ENCODE results near the gene OR51B6. TPM values are rescaled to one million over a fixed set of nuclear protein-coding genes. Genes with fewer than 3 reads are reported as not detected.

The OR51B6 gene, protein sequence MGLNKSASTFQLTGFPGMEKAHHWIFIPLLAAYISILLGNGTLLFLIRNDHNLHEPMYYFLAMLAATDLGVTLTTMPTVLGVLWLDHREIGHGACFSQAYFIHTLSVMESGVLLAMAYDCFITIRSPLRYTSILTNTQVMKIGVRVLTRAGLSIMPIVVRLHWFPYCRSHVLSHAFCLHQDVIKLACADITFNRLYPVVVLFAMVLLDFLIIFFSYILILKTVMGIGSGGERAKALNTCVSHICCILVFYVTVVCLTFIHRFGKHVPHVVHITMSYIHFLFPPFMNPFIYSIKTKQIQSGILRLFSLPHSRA
- total RNA-seq = under 1 TPM in 1 of 2 donors, not detected in 1; 0.29 TPM
- polyA plus RNA-seq (2013, experiment 1 of 2) = not detected
- not detected for polyA plus RNA-seq (2013, experiment 2 of 2)
- long read RNA-seq, experiment 1 = 0 reads
- long read RNA-seq, experiment 2 = 0 reads
- long read RNA-seq, experiment 3 = 0 reads
- long read RNA-seq, experiment 4 = 0 reads

DNA sequence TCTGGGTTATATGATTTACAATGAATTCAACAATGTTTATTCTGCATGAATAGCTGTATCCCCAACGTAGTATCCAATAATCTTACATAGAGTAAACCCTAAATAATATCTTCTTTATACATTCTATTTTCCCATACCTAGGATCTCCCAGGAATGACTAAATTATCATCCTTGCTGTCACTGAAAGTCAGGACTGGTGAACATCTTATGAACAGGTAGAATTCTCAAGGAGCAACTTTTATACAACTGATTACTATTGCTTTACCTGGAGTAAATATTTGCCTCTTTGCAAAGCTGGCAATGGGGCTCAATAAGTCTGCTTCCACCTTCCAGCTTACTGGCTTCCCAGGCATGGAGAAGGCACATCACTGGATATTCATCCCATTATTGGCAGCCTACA is at the start of gene OR51B6:
OR51B6 (plus strand) TSS at position 301 of the 400 bp plus-strand sequence; CDS start at position 301, 0 bp downstream.
- Histone ChIP-seq H3K9me3 (ENCODE audit: control insufficient read depth, low read length) (no peaks in the 10 kb centered on the region), H3K9ac (ENCODE audit: extremely low read depth, low read length, poor library complexity, severe bottlenecking) (no peak within 1 kb of the TSS), H3K4me3 (ENCODE audit: low read length) (no peak within 1 kb of the TSS), H3K4me1 (ENCODE audit: control insufficient read depth, insufficient read depth, low read length) (no peaks in the 10 kb centered on the region), H3K27me3 (ENCODE audit: control insufficient read depth, insufficient read depth, low read length, poor library complexity, severe bottlenecking) (no peaks in the 10 kb centered on the region), H3K36me3 (ENCODE audit: control insufficient read depth, insufficient read depth, low read length) (no peaks in the 10 kb centered on the region), H3K27ac (ENCODE audit: low read depth, low read length) (no peak within 1 kb of the TSS)
- peaks cover 11% of the 10 kb centered on the region for H3K4me1 Mint-ChIP-seq
- TF ChIP-seq, protein P1, sequence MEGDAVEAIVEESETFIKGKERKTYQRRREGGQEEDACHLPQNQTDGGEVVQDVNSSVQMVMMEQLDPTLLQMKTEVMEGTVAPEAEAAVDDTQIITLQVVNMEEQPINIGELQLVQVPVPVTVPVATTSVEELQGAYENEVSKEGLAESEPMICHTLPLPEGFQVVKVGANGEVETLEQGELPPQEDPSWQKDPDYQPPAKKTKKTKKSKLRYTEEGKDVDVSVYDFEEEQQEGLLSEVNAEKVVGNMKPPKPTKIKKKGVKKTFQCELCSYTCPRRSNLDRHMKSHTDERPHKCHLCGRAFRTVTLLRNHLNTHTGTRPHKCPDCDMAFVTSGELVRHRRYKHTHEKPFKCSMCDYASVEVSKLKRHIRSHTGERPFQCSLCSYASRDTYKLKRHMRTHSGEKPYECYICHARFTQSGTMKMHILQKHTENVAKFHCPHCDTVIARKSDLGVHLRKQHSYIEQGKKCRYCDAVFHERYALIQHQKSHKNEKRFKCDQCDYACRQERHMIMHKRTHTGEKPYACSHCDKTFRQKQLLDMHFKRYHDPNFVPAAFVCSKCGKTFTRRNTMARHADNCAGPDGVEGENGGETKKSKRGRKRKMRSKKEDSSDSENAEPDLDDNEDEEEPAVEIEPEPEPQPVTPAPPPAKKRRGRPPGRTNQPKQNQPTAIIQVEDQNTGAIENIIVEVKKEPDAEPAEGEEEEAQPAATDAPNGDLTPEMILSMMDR (conservative IDR thresholded peaks at IDR 0.05) = no peak
- H3K4me3 Mint-ChIP-seq = no peak within 1 kb of the TSS
- no peak for DNase-seq
- no peaks in the 10 kb centered on the region for H3K27me3 Mint-ChIP-seq (ENCODE audit: insufficient read depth)
- no peaks in the 10 kb centered on the region for H3K36me3 Mint-ChIP-seq (ENCODE audit: low read depth)
- 91% methylated on average over 1 of the region's 1 CpG; no CpG with 5 or more reads in 1 of the 2 experiments for WGBS, 2 experiments (ENCODE audit: insufficient coverage in 1 of 2, insufficient read length in 1 of 2)
- H3K27ac Mint-ChIP-seq = no peak within 1 kb of the TSS
- H3K9me3 Mint-ChIP-seq = no peaks in the 10 kb centered on the region

DNA sequence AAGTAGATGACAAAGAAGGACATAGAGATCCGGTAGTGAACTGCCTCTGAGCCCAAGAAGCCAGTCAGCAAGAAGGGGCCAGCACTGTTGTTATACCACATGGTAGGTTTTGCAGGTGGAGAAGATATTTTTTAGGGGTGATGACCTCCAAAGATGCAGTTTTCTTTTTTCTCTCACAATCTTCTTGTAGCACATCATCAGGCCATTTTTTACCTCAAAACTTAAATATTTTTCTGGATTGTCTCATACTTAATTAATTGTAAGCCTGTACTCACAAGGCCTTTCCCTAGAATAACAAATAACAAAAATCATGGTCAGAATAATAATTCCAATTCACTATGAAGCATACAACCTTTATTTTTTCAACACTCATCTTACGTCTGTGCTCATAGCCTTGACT is 49.5 kb upstream of the OR51B6 start, which contains the start of gene OR51B4:
OR51B4 (minus strand) TSS at position 101 of the 400 bp plus-strand sequence; CDS start at position 101, 0 bp downstream.
- H3K4me1 ChIP-seq (ENCODE audit: control insufficient read depth, insufficient read depth, low read length) = no peaks in the 10 kb centered on the region
- H3K36me3 ChIP-seq (ENCODE audit: control insufficient read depth, insufficient read depth, low read length) = no peaks in the 10 kb centered on the region
- Mint-ChIP-seq H3K9me3 (no peaks in the 10 kb centered on the region), H3K27me3 (ENCODE audit: insufficient read depth) (no peaks in the 10 kb centered on the region), H3K4me3 (no peak within 1 kb of the TSS), H3K27ac (no peak within 1 kb of the TSS), H3K36me3 (ENCODE audit: low read depth) (no peaks in the 10 kb centered on the region), H3K4me1 (peaks cover 11% of the 10 kb centered on the region)
- H3K9ac ChIP-seq (ENCODE audit: extremely low read depth, low read length, poor library complexity, severe bottlenecking) = no peak within 1 kb of the TSS
- no peak for DNase-seq
- H3K27ac ChIP-seq (ENCODE audit: low read depth, low read length) = no peak within 1 kb of the TSS
- no peaks in the 10 kb centered on the region for H3K27me3 ChIP-seq (ENCODE audit: control insufficient read depth, insufficient read depth, low read length, poor library complexity, severe bottlenecking)
- TF ChIP-seq, protein P1 (conservative IDR thresholded peaks at IDR 0.05) = no peak
- no peaks in the 10 kb centered on the region for H3K9me3 ChIP-seq (ENCODE audit: control insufficient read depth, low read length)
- no peak within 1 kb of the TSS for H3K4me3 ChIP-seq (ENCODE audit: low read length)
- WGBS, 2 experiments (ENCODE audit: insufficient coverage in 1 of 2, insufficient read length in 1 of 2) = 93 to 98% methylated on average over 2 of the region's 2 CpGs

DNA sequence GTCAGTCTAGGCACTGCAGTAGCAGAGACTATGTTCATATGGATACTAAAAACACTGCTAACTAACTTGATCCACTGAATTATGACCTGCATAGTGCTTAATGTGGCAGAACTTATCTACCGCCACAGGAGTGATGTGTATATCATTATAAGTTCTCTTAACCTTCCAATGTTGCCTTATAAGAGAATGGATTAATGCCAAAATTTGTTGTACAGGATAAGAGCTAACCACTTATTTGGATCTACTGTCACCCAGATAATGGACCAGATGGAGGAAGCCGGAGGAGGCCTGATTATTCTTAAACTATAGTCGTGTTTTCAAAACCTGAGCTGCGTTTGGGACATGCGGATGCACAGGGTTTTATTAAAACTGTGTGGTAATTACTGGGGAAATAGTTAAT is 47.7 kb upstream of the OR51B6 start:
- WGBS, 2 experiments (ENCODE audit: insufficient coverage in 1 of 2, insufficient read length in 1 of 2) = 94 to 100% methylated on average over 1 to 4 of the region's 5 CpGs
- H3K4me3 Mint-ChIP-seq = no peak overlapping the region
- no peaks in the 10 kb centered on the region for H3K36me3 Mint-ChIP-seq (ENCODE audit: low read depth)
- no peak overlapping the region for H3K27ac ChIP-seq (ENCODE audit: low read depth, low read length)
- H3K4me3 ChIP-seq (ENCODE audit: low read length) = no peak overlapping the region
- H3K9me3 ChIP-seq (ENCODE audit: control insufficient read depth, low read length) = no peaks in the 10 kb centered on the region
- DNase-seq = no peak
- no peak overlapping the region for H3K9ac ChIP-seq (ENCODE audit: extremely low read depth, low read length, poor library complexity, severe bottlenecking)
- no peaks in the 10 kb centered on the region for H3K36me3 ChIP-seq (ENCODE audit: control insufficient read depth, insufficient read depth, low read length)
- H3K9me3 Mint-ChIP-seq = no peaks in the 10 kb centered on the region
- no peaks in the 10 kb centered on the region for H3K27me3 ChIP-seq (ENCODE audit: control insufficient read depth, insufficient read depth, low read length, poor library complexity, severe bottlenecking)
- H3K4me1 Mint-ChIP-seq = peaks cover 10% of the 10 kb centered on the region
- TF ChIP-seq, protein P1 (conservative IDR thresholded peaks at IDR 0.05) = no peak
- no peak overlapping the region for H3K27ac Mint-ChIP-seq
- H3K27me3 Mint-ChIP-seq (ENCODE audit: insufficient read depth) = no peaks in the 10 kb centered on the region
- H3K4me1 ChIP-seq (ENCODE audit: control insufficient read depth, insufficient read depth, low read length) = no peaks in the 10 kb centered on the region

All from endodermal cell (in vitro differentiated cells).